Measurements from ENCODE around the gene DKC1. TPM values are rescaled to one million over a fixed set of nuclear protein-coding genes. Genes with fewer than 3 reads are reported as not detected.

DKC1 gene
- 10 to 100 TPM; 64.7 to 69.3 TPM for total RNA-seq

- H3K27ac Mint-ChIP-seq = peak within 1 kb of the TSS; percentile 97
- no peaks in the 10 kb centered on the region for H3K27me3 Mint-ChIP-seq
- ChIA-PET CTCF (interaction anchor here (0.6 to 1.5 kb wide), 6 partner anchors 11 to 71 kb away, joined by 3 to 5 read pairs (median 3); no protein-coding TSS in a partner anchor), POLR2A (interaction anchor here (1.2 kb wide), 1 partner anchor 22 kb away, joined by 3 read pairs; no protein-coding TSS in a partner anchor)
- peaks cover 28% of the 10 kb centered on the region for H3K4me1 Mint-ChIP-seq
- peak within 1 kb of the TSS; percentile 85 for H3K4me3 Mint-ChIP-seq
- H3K36me3 Mint-ChIP-seq (ENCODE audit: low read depth) = peaks cover 22% of the 10 kb centered on the region
- peak; percentile 95 for DNase-seq
- H3K9me3 Mint-ChIP-seq = no peaks in the 10 kb centered on the region
Measured at GRCh38 chrX:154762537-154763296, at the start of gene DKC1. TSS of gene DKC1 (plus strand) at chrX:154762864. CDS start at chrX:154762966, 102 bp downstream.

GRCh38 chrX:154714925-154715324 lies 47.7 kb upstream of the DKC1 start:
- no peak overlapping the region for H3K27ac Mint-ChIP-seq
- H3K9me3 Mint-ChIP-seq = peaks cover 1% of the 10 kb centered on the region
- peak; percentile 68 for DNase-seq
- H3K4me1 Mint-ChIP-seq = peaks cover 70% of the 10 kb centered on the region
- POLR2A ChIA-PET = no interaction called here
- H3K4me3 Mint-ChIP-seq = no peak overlapping the region
- no peaks in the 10 kb centered on the region for H3K27me3 Mint-ChIP-seq
- peaks cover 19% of the 10 kb centered on the region for H3K36me3 Mint-ChIP-seq (ENCODE audit: low read depth)
- CTCF ChIA-PET = no interaction called here

DNA sequence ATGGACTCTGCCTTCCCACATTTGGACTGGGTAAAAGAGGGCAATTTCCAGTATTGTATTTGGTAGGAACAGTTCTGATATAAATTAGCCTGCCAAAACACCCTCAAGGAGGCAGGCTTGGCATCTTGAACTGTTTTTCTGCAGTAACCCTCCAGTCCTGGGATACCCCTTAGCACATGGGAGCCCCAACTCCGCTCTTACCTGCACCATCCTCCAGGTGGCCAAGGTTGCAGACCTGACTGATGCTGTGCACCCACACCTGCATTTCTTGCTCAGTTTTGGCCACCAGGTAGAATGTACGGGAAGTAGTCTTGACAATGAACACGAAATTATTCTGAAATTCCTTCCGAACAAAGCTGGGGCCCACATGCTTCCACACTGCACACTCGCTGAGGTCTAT lies 46.8 kb upstream of the DKC1 start:
- peaks cover 69% of the 10 kb centered on the region for H3K4me1 Mint-ChIP-seq
- POLR2A ChIA-PET = no interaction called here
- CTCF ChIA-PET = no interaction called here
- DNase-seq = no peak
- H3K27ac Mint-ChIP-seq = no peak overlapping the region
- no peaks in the 10 kb centered on the region for H3K27me3 Mint-ChIP-seq
- peaks cover 4% of the 10 kb centered on the region for H3K9me3 Mint-ChIP-seq
- H3K36me3 Mint-ChIP-seq (ENCODE audit: low read depth) = peaks cover 16% of the 10 kb centered on the region
- no peak overlapping the region for H3K4me3 Mint-ChIP-seq

DNA sequence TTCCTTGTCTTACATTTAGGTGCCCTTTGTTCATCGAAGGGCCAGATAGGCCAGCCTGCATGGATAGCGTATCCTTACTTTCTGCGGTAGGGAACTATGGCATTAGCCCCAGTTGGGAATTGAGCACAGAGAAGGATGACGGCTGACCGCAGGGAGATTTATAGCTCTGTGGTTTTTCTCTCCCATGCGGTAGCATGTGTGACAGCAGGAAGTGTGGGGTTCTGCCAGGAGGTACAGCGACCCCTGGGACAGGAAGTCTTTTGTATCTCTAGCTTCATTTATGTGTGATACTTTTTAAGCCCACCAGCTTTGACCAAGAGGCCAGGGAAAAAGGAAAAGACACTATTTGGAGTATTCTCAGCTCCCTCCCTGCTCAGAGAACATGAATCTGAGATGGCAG lies 44.8 kb upstream of the DKC1 start:
- H3K9me3 Mint-ChIP-seq = peaks cover 5% of the 10 kb centered on the region
- POLR2A ChIA-PET = no interaction called here
- no peak for DNase-seq
- no peaks in the 10 kb centered on the region for H3K27me3 Mint-ChIP-seq
- peak overlapping the region; percentile 9 for H3K4me3 Mint-ChIP-seq
- peaks cover 11% of the 10 kb centered on the region for H3K36me3 Mint-ChIP-seq (ENCODE audit: low read depth)
- H3K27ac Mint-ChIP-seq = peak overlapping the region; percentile 83
- peaks cover 49% of the 10 kb centered on the region for H3K4me1 Mint-ChIP-seq
- CTCF ChIA-PET = interaction anchor here (0.9 to 1.6 kb wide), 4 partner anchors 13 to 33 kb away, joined by 3 read pairs; partner anchors contain the start of gene GAB3

DNA sequence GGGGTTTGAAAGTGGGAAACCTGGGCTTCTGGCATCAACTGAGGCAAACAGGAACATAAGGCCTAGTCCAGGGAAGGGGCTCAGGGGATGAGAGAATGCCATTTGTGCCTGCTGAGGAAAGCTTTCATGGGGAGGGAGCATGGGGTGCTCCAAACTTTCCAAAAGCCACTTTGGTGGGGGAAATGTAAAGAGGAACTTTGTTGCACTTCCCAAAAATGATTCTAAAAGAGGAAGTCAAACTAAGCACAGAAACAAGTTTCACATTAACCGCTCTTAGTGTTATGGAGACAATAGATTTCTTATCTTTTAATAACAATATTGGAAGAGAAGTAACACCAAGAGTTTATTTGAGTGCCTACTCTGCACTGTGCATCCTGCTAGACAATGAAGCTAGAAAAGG lies 44.0 kb upstream of the DKC1 start:
- Mint-ChIP-seq H3K9me3 (peaks cover 5% of the 10 kb centered on the region), H3K36me3 (ENCODE audit: low read depth) (peaks cover 11% of the 10 kb centered on the region), H3K27me3 (no peaks in the 10 kb centered on the region), H3K27ac (peak overlapping the region; percentile 83), H3K4me3 (peak overlapping the region; percentile 50), H3K4me1 (peaks cover 49% of the 10 kb centered on the region)
- no peak for DNase-seq
- ChIA-PET CTCF (interaction anchor here (1.3 to 2.0 kb wide), 3 partner anchors 10 to 32 kb away, joined by 3 to 5 read pairs (median 3); partner anchors contain the start of gene GAB3), POLR2A (no interaction called here)

- peak overlapping the region; percentile 91 for H3K27ac Mint-ChIP-seq
- ChIA-PET CTCF (interaction anchor here (1.3 to 2.0 kb wide), 2 partner anchors 9 to 29 kb away, joined by 3 to 5 read pairs; no protein-coding TSS in a partner anchor), POLR2A (no interaction called here)
- peaks cover 5% of the 10 kb centered on the region for H3K9me3 Mint-ChIP-seq
- H3K4me1 Mint-ChIP-seq = peaks cover 52% of the 10 kb centered on the region
- H3K36me3 Mint-ChIP-seq (ENCODE audit: low read depth) = peaks cover 11% of the 10 kb centered on the region
- DNase-seq = peak; percentile 35
- peak overlapping the region; percentile 50 for H3K4me3 Mint-ChIP-seq
- H3K27me3 Mint-ChIP-seq = no peaks in the 10 kb centered on the region
Measured at GRCh38 chrX:154719132-154719675, 43.5 kb upstream of the DKC1 start.

GRCh38 chrX:154720067-154720466 lies 42.6 kb upstream of the DKC1 start:
- H3K36me3 Mint-ChIP-seq (ENCODE audit: low read depth) = peaks cover 11% of the 10 kb centered on the region
- no peak overlapping the region for H3K27ac Mint-ChIP-seq
- H3K4me3 Mint-ChIP-seq = no peak overlapping the region
- H3K9me3 Mint-ChIP-seq = peaks cover 5% of the 10 kb centered on the region
- H3K27me3 Mint-ChIP-seq = no peaks in the 10 kb centered on the region
- DNase-seq = no peak
- ChIA-PET POLR2A (no interaction called here), CTCF (interaction anchor here (2.0 kb wide), 1 partner anchor 29 kb away, joined by 5 read pairs; no protein-coding TSS in a partner anchor)
- H3K4me1 Mint-ChIP-seq = peaks cover 54% of the 10 kb centered on the region

DNA sequence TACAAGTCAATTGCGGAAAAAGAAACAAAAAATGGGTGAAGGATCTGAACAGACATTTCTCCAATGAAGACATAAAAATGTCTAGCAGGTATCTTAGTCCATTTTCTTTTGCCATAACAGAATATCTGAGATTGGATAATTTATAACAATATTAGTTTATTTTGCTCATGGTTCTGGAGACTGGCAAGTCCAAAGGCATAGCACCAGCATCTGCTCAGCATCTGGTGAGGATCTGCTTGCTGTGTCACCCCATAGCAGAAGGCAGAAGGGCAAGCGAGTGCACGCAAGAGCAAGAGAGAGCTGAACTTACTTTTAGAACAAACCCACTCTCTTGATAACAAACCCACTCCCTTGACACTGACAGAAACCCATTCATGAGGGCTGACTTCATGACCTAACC lies 41.5 kb upstream of the DKC1 start:
- Mint-ChIP-seq H3K27me3 (no peaks in the 10 kb centered on the region), H3K27ac (no peak overlapping the region), H3K36me3 (ENCODE audit: low read depth) (peaks cover 14% of the 10 kb centered on the region), H3K4me3 (no peak overlapping the region), H3K9me3 (peaks cover 5% of the 10 kb centered on the region), H3K4me1 (peaks cover 63% of the 10 kb centered on the region)
- ChIA-PET POLR2A (no interaction called here), CTCF (no interaction called here)
- no peak for DNase-seq

- H3K4me3 Mint-ChIP-seq = no peak overlapping the region
- H3K36me3 Mint-ChIP-seq (ENCODE audit: low read depth) = peaks cover 16% of the 10 kb centered on the region
Measured at GRCh38 chrX:154724993-154725756, 37.5 kb upstream of the DKC1 start.

GRCh38 chrX:154727418-154727817 lies 35.2 kb upstream of the DKC1 start:
- no peak for DNase-seq
- ChIA-PET POLR2A (no interaction called here), CTCF (no interaction called here)
- H3K4me3 Mint-ChIP-seq = no peak overlapping the region
- H3K36me3 Mint-ChIP-seq (ENCODE audit: low read depth) = peaks cover 7% of the 10 kb centered on the region
- H3K27ac Mint-ChIP-seq = no peak overlapping the region
- peaks cover 85% of the 10 kb centered on the region for H3K4me1 Mint-ChIP-seq
- H3K27me3 Mint-ChIP-seq = no peaks in the 10 kb centered on the region
- H3K9me3 Mint-ChIP-seq = no peaks in the 10 kb centered on the region

More at GRCh38 chrX:154724993-154725756, 37.5 kb upstream of the DKC1 start:
- CTCF ChIA-PET = interaction anchor here (0.9 to 1.4 kb wide), 2 partner anchors 9 to 12 kb away, joined by 3 read pairs; no protein-coding TSS in a partner anchor
- H3K27ac Mint-ChIP-seq = peak overlapping the region; percentile 60
- peaks cover 63% of the 10 kb centered on the region for H3K4me1 Mint-ChIP-seq
- no peak for DNase-seq
- no peaks in the 10 kb centered on the region for H3K27me3 Mint-ChIP-seq
- H3K9me3 Mint-ChIP-seq = peaks cover 5% of the 10 kb centered on the region
- POLR2A ChIA-PET = no interaction called here

- no peaks in the 10 kb centered on the region for H3K27me3 Mint-ChIP-seq
- no peak overlapping the region for H3K4me3 Mint-ChIP-seq
- H3K4me1 Mint-ChIP-seq = peaks cover 90% of the 10 kb centered on the region
- DNase-seq = no peak
- no peak overlapping the region for H3K27ac Mint-ChIP-seq
- POLR2A ChIA-PET = no interaction called here
- H3K9me3 Mint-ChIP-seq = no peaks in the 10 kb centered on the region
- CTCF ChIA-PET = interaction anchor here (1.2 kb wide), 1 partner anchor 9 kb away, joined by 3 read pairs; no protein-coding TSS in a partner anchor
- H3K36me3 Mint-ChIP-seq (ENCODE audit: low read depth) = peaks cover 8% of the 10 kb centered on the region
Measured at GRCh38 chrX:154727871-154728270, 34.8 kb upstream of the DKC1 start.

DNA sequence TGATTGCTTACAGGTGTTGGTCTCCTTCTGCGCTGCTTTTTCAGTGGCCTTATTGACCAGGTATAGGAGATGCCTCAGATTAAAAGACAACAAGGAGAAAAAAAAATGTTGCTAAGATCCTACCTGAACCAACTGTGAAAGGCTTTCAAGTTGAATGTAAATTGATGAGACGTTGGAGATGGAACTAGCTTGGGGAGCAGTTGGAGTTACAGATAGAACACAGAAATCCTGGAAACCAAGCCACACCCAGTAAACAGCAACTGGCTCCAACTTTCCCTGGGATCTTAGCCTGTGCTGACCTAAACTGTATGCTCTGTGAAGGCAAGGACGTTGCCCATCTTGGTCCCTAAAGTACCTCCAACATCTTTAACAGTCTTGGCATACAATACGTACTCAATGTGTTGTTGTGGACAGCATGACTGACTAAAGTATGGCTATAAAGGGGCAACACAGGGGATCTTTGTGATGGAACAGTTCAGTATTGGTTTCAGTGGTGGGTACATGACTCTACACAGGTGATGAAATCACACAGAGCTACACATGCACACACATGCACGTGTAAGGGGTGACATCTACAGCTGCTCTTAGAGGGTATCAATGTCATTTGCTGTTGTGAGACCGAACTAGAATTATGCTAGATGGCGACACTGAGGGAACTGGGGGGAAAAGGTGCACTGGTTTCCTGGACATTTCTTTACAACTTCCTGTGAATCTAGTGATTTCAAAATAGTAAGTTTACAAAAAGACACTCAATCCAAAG lies 34.1 kb upstream of the DKC1 start:
- peaks cover 8% of the 10 kb centered on the region for H3K36me3 Mint-ChIP-seq (ENCODE audit: low read depth)
- no peaks in the 10 kb centered on the region for H3K9me3 Mint-ChIP-seq
- H3K27me3 Mint-ChIP-seq = no peaks in the 10 kb centered on the region
- H3K4me3 Mint-ChIP-seq = no peak overlapping the region
- CTCF ChIA-PET = interaction anchor here (1.2 kb wide), 1 partner anchor 9 kb away, joined by 3 read pairs; no protein-coding TSS in a partner anchor
- peaks cover 91% of the 10 kb centered on the region for H3K4me1 Mint-ChIP-seq
- peak overlapping the region; percentile 74 for H3K27ac Mint-ChIP-seq
- no peak for DNase-seq
- POLR2A ChIA-PET = no interaction called here
